Neural crest cell (in vitro differentiated cells): ENCODE data around the gene BAHD1. TPM values are rescaled to one million over a fixed set of nuclear protein-coding genes. Genes with fewer than 3 reads are reported as not detected.

Experiments used
- DNase-seq: peaks from one replicate; pipeline ENCODE4 v3.0.0; 2021; ENCODE audit warnings: low read depth, mixed read lengths, low spot score
- H3K27ac Mint-ChIP-seq: one replicate; pipeline ENCODE4 v1.8.0; 2021; ENCODE audit warnings: mild to moderate bottlenecking, mixed read lengths; ENCODE audit not compliant: unreplicated experiment
- H3K27me3 Mint-ChIP-seq: 2 replicates; pipeline ENCODE4 v1.8.0; 2021; ENCODE audit warnings: low read depth, mild to moderate bottlenecking, mixed read lengths
- H3K36me3 Mint-ChIP-seq: 2 replicates; pipeline ENCODE4 v1.8.0; 2021; ENCODE audit warnings: low read depth, mild to moderate bottlenecking, mixed read lengths
- H3K4me1 Mint-ChIP-seq: 2 replicates; pipeline ENCODE4 v1.8.0; 2021; ENCODE audit warnings: mixed read lengths
- H3K4me3 Mint-ChIP-seq: one replicate; pipeline ENCODE4 v1.8.0; 2021; ENCODE audit warnings: mild to moderate bottlenecking, mixed read lengths
- H3K9me3 Mint-ChIP-seq: 2 replicates; pipeline ENCODE4 v1.8.0; 2021; ENCODE audit warnings: mixed read lengths
- total RNA-seq: library from RNA; stranded (reverse); gene quantifications from 2 replicates; pipeline ENCODE4 v1.2.1, GENCODE V29; 2021
- TF ChIP-seq, protein P1 (sequence below): fragments of 200-600 bp; sonication (generic); conservative IDR thresholded peaks from 2 replicates; pipeline ENCODE4 v1.5.0; 2021; ENCODE audit warnings: antibody characterized with exemption, mild to moderate bottlenecking

The BAHD1 gene
- total RNA-seq, 1 donor from 2014 or later = 25.6 TPM

DNA sequence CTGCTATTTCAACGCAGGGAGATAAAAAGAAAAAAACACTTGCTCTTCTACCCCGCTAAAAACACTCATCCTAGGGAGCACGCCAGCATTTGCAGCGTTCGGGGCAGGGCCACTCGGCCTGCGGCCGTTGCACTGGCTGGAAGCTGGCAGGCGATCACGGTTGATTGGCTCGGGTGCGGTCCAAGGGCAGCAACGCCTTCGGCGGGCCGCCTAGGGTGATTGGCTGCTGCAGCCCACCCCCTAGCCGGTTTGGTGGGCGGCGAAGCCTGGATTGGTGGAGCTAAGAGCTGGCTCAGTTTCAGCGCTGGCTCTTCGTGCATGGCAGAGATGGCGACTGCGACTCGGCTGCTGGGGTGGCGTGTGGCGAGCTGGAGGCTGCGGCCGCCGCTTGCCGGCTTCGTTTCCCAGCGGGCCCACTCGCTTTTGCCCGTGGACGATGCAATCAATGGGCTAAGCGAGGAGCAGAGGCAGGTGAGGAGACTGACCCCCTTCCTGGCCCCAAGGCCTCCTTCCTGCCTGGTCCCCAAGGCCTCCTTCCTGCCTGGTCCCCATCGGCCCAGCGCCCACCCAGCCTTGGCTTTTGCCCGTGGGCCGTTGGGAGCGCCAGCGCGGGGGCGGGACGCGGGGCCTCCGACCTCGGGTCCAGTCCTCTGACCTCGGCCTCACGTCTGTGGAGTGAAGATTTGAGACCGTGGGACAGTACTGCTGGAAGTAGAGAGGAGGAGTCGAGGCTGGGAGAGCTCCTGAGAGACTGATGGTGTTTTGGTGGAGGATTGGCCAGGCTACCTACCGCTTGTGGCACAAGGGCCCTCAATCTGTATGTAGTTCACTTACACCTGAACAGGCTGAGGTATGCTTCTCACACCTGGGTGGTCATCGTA lies 35.0 kb upstream of the BAHD1 start, which contains the start of gene IVD:
Gene IVD, plus strand, starts transcription at position 295 of the 881 bp plus-strand sequence. Its CDS starts 33 bp downstream, at position 328.
- H3K27ac Mint-ChIP-seq = peak within 1 kb of the TSS; percentile 78
- H3K9me3 Mint-ChIP-seq = no peaks in the 10 kb centered on the region
- H3K4me3 Mint-ChIP-seq = peak within 1 kb of the TSS; percentile 88
- H3K36me3 Mint-ChIP-seq = peaks cover 1% of the 10 kb centered on the region
- peaks cover 23% of the 10 kb centered on the region for H3K4me1 Mint-ChIP-seq
- H3K27me3 Mint-ChIP-seq = no peaks in the 10 kb centered on the region
- peak; percentile 90 for DNase-seq
- TF ChIP-seq, protein P1, sequence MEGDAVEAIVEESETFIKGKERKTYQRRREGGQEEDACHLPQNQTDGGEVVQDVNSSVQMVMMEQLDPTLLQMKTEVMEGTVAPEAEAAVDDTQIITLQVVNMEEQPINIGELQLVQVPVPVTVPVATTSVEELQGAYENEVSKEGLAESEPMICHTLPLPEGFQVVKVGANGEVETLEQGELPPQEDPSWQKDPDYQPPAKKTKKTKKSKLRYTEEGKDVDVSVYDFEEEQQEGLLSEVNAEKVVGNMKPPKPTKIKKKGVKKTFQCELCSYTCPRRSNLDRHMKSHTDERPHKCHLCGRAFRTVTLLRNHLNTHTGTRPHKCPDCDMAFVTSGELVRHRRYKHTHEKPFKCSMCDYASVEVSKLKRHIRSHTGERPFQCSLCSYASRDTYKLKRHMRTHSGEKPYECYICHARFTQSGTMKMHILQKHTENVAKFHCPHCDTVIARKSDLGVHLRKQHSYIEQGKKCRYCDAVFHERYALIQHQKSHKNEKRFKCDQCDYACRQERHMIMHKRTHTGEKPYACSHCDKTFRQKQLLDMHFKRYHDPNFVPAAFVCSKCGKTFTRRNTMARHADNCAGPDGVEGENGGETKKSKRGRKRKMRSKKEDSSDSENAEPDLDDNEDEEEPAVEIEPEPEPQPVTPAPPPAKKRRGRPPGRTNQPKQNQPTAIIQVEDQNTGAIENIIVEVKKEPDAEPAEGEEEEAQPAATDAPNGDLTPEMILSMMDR = no peak

DNA sequence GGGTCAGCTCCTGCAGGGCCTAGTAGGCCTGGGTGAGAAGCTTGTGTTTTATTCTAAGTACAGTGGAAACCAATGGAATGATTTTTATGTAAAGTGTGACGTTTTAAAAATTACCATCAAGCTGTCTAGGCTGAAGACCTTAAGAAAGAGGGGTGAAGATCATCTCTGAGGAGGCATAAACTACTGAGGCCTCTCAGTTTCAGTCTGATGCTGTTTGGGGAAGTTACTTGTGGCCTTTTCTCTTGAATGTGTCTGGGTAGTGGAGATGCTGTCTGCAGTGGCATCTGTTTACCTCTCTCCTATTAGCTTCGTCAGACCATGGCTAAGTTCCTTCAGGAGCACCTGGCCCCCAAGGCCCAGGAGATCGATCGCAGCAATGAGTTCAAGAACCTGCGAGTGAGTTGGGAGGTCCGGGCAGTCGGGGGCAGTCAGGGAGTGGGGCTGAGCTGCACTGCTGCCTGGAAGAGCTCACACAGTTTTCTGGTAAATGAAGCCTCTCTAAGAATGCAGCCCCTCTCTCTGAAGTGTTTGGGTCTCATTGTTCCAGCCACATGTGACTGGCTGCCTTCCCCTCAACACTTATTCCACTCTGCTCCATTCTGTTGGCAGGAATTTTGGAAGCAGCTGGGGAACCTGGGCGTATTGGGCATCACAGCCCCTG lies 33.3 kb upstream of the BAHD1 start:
- no peak for DNase-seq
- no peaks in the 10 kb centered on the region for H3K9me3 Mint-ChIP-seq
- peaks cover 23% of the 10 kb centered on the region for H3K4me1 Mint-ChIP-seq
- peak overlapping the region; percentile 81 for H3K4me3 Mint-ChIP-seq
- H3K27me3 Mint-ChIP-seq = no peaks in the 10 kb centered on the region
- peak overlapping the region; percentile 79 for H3K27ac Mint-ChIP-seq
- H3K36me3 Mint-ChIP-seq = peaks cover 5% of the 10 kb centered on the region
- TF ChIP-seq, protein P1 = no peak

DNA sequence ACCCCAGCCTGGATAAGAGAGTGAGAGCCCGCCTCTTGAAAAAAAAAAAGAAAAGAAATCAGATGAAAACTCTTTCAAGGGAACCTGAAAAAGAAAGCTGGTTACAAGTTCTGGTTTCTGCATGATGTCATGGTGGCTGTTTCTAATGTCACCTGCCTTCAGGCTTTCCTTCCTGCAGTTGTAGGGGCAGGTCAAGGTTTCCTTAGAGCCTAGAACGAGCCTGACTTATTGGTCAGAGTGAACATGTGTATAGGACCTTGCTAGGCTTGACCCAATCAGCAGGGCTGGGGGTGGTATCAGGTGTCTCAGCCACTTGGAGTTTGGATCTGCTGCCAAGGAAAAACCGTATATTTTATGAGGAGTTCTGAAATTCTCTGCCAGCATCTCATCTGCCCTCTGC lies 31.4 kb upstream of the BAHD1 start:
- Mint-ChIP-seq H3K4me1 (peaks cover 23% of the 10 kb centered on the region), H3K9me3 (no peaks in the 10 kb centered on the region), H3K27ac (no peak overlapping the region), H3K4me3 (peak overlapping the region; percentile 45), H3K36me3 (peaks cover 5% of the 10 kb centered on the region), H3K27me3 (no peaks in the 10 kb centered on the region)
- TF ChIP-seq, protein P1 = no peak
- DNase-seq = no peak

DNA sequence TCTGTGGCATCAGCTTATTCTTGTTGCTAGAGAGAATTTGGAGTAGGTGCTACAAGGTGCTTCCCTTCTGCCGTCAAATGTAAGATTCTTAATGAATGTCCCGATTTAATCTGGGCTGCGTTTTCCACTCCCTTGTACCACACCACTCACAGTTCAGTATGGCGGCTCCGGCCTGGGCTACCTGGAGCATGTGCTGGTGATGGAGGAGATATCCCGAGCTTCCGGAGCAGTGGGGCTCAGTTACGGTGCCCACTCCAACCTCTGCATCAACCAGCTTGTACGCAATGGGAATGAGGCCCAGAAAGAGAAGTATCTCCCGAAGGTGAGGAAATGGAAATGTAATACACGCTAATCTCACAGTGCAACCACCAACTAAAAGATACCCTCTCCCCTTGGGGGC lies 30.3 kb upstream of the BAHD1 start:
- Mint-ChIP-seq H3K9me3 (no peaks in the 10 kb centered on the region), H3K27ac (no peak overlapping the region), H3K4me1 (peaks cover 16% of the 10 kb centered on the region), H3K36me3 (peaks cover 8% of the 10 kb centered on the region), H3K4me3 (peak overlapping the region; percentile 38), H3K27me3 (no peaks in the 10 kb centered on the region)
- TF ChIP-seq, protein P1 = no peak
- no peak for DNase-seq

DNA sequence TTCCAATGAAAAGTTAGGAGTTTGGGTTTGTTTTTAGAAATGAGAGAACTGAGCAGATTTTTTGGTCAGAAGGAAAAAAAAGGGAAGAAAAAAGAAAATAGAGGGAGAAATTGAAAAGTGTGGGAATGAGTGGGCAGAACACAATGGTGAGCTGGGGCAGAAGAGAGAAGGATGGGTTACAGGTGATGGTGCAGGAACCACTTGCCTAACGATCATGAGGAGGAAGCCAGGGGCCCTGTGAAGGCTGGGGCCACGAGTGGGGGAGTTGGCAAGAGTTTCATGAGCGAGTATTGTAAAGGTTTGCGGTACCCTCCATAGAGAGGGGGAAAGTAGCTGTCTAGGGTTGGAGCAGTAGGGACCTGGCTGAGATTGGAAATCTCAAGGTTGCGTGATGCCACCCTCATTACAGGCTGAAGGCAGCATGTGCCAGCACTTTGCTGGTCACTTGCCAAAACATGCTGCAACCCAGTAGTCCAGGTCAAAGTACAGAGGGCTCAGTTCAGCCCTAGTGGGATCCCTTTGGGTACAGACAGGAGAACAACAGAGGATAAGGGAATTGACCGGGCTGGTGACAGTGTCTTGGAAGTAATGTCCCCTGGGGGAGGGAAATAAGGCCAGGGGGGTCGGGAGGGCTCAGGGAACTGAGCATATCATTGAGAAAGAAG lies 28.5 kb upstream of the BAHD1 start:
- H3K36me3 Mint-ChIP-seq = peaks cover 9% of the 10 kb centered on the region
- H3K4me1 Mint-ChIP-seq = peaks cover 6% of the 10 kb centered on the region
- H3K27me3 Mint-ChIP-seq = no peaks in the 10 kb centered on the region
- TF ChIP-seq, protein P1 = no peak
- DNase-seq = no peak
- no peaks in the 10 kb centered on the region for H3K9me3 Mint-ChIP-seq
- no peak overlapping the region for H3K4me3 Mint-ChIP-seq
- no peak overlapping the region for H3K27ac Mint-ChIP-seq
